Measurements from ENCODE around the gene KRTAP22-2.

The KRTAP22-2 gene

DNA sequence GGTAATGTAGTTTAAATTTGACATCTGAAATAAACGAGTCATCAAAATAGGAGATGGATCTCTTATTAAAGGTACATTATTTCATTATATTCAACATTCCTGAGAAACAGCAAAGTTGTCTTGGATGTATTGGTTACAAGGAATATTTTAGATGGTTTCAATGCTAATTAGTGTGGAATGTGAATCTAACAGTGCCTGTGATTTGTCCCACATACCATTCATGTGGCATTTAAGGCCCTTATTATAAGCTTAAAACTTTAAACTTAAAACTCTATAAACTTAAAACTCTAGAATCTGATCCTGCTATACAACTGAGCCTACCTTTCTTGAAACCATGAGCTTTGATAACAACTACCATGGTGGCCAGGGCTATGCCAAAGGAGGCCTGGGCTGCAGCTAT is 10.6 kb upstream of the KRTAP22-2 start, which contains the start of gene KRTAP22-1:
Gene KRTAP22-1, plus strand, starts transcription at position 301 of the 400 bp plus-strand sequence.
- Histone ChIP-seq H3K36me3 (ENCODE audit: insufficient read depth, insufficient read length, low read length) (no peaks in the 10 kb centered on the region), H3K4me3 (ENCODE audit: insufficient read length, low read depth) (no peak within 1 kb of the TSS), H3K27me3 (ENCODE audit: insufficient read depth, insufficient read length) (no peaks in the 10 kb centered on the region), H3K9me3 (ENCODE audit: insufficient read depth, low read length) (no peaks in the 10 kb centered on the region), H3K9ac (ENCODE audit: insufficient read length, low read depth) (no peak within 1 kb of the TSS), H3K4me1 (ENCODE audit: insufficient read depth, insufficient read length) (no peaks in the 10 kb centered on the region)
- no peak for DNase-seq (ENCODE audit: low read depth, low spot score)
- no peak for TF ChIP-seq YY1 (IDR thresholded peaks at IDR 0.05; ENCODE audit: insufficient read depth, insufficient read length)
- no peak for TF ChIP-seq ZNF274 (IDR thresholded peaks at IDR 0.05; ENCODE audit: low read depth, low read length)
- no peak for TF ChIP-seq SUZ12 (IDR thresholded peaks at IDR 0.05; ENCODE audit: extremely low read depth, insufficient read depth, insufficient read length)

DNA sequence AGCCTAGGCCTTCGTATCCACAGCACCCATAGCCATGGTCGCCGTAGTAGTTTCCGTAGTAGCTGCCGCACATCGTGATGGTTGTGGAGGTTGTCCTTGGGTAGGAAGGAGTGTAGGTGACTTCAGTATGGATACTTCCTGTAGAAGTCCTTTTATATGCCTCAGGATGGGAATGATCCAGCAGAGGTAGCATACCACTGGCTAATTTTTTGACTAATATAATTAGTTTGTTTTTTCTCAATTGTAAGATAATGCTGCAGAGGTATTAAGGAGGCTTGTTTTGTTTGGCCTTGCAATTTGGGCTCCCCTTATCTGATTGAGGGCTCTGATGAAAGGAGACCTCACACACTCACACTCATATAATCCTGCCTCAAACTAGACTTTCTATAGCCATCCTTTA is 8.6 kb upstream of the KRTAP22-2 start, which contains the start of gene KRTAP6-2:
Gene KRTAP6-2, minus strand, starts transcription at position 101 of the 400 bp plus-strand sequence. Its CDS starts 28 bp downstream, at position 73.
- Histone ChIP-seq H3K4me1 (ENCODE audit: insufficient read depth, insufficient read length) (no peaks in the 10 kb centered on the region), H3K9ac (ENCODE audit: insufficient read length, low read depth) (no peak within 1 kb of the TSS), H3K36me3 (ENCODE audit: insufficient read depth, insufficient read length, low read length) (no peaks in the 10 kb centered on the region), H3K9me3 (ENCODE audit: insufficient read depth, low read length) (no peaks in the 10 kb centered on the region), H3K27me3 (ENCODE audit: insufficient read depth, insufficient read length) (no peaks in the 10 kb centered on the region), H3K4me3 (ENCODE audit: insufficient read length, low read depth) (no peak within 1 kb of the TSS)
- TF ChIP-seq SUZ12 (IDR thresholded peaks at IDR 0.05; ENCODE audit: extremely low read depth, insufficient read depth, insufficient read length) (no peak), YY1 (IDR thresholded peaks at IDR 0.05; ENCODE audit: insufficient read depth, insufficient read length) (no peak), ZNF274 (IDR thresholded peaks at IDR 0.05; ENCODE audit: low read depth, low read length) (no peak)
- DNase-seq (ENCODE audit: low read depth, low spot score) = no peak

- no peak for DNase-seq (ENCODE audit: low read depth, low spot score)
- Histone ChIP-seq H3K36me3 (ENCODE audit: insufficient read depth, insufficient read length, low read length) (no peaks in the 10 kb centered on the region), H3K9ac (ENCODE audit: insufficient read length, low read depth) (no peak within 1 kb of the TSS), H3K4me1 (ENCODE audit: insufficient read depth, insufficient read length) (no peaks in the 10 kb centered on the region), H3K4me3 (ENCODE audit: insufficient read length, low read depth) (no peak within 1 kb of the TSS), H3K27me3 (ENCODE audit: insufficient read depth, insufficient read length) (no peaks in the 10 kb centered on the region), H3K9me3 (ENCODE audit: insufficient read depth, low read length) (no peaks in the 10 kb centered on the region)
- TF ChIP-seq SUZ12 (IDR thresholded peaks at IDR 0.05; ENCODE audit: extremely low read depth, insufficient read depth, insufficient read length) (no peak), YY1 (IDR thresholded peaks at IDR 0.05; ENCODE audit: insufficient read depth, insufficient read length) (no peak)
Observed at GRCh38 chr21:30592140-30592539, 1.9 kb upstream of the KRTAP22-2 start, which contains the start of gene KRTAP6-3. Gene KRTAP6-3, plus strand, starts transcription at chr21:30592440. Its CDS starts 6 bp downstream, at chr21:30592446.

DNA sequence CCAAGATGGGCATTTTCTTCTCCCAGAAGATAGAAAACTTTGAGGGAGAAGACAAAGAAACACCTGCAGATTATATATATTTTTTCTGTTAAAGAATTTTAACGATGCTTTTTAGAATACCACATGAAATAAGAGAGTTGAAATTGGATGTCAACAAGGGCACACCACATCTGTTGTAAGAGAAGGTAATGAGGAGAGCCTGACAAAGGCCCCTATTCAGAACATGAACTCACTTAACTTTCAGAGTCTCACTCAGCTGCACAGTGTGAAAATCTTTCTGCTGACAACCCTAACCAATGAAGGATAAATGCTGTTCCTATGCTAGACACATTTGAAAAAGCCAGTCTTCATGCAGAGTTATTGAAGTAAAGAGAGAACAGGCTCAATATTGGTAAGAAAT is 7.3 kb downstream of the KRTAP22-2 start:
- Histone ChIP-seq H3K4me1 (ENCODE audit: insufficient read depth, insufficient read length) (no peaks in the 10 kb centered on the region), H3K9ac (ENCODE audit: insufficient read length, low read depth) (no peak overlapping the region), H3K36me3 (ENCODE audit: insufficient read depth, insufficient read length, low read length) (no peaks in the 10 kb centered on the region), H3K27me3 (ENCODE audit: insufficient read depth, insufficient read length) (no peaks in the 10 kb centered on the region), H3K9me3 (ENCODE audit: insufficient read depth, low read length) (no peaks in the 10 kb centered on the region), H3K4me3 (ENCODE audit: insufficient read length, low read depth) (no peak overlapping the region)
- TF ChIP-seq YY1 (IDR thresholded peaks at IDR 0.05; ENCODE audit: insufficient read depth, insufficient read length) (no peak), SUZ12 (IDR thresholded peaks at IDR 0.05; ENCODE audit: extremely low read depth, insufficient read depth, insufficient read length) (no peak), ZNF274 (IDR thresholded peaks at IDR 0.05; ENCODE audit: low read depth, low read length) (no peak)
- DNase-seq (ENCODE audit: low read depth, low spot score) = no peak

- Histone ChIP-seq H3K4me3 (ENCODE audit: insufficient read length, low read depth) (no peak overlapping the region), H3K9ac (ENCODE audit: insufficient read length, low read depth) (no peak overlapping the region), H3K36me3 (ENCODE audit: insufficient read depth, insufficient read length, low read length) (no peaks in the 10 kb centered on the region), H3K4me1 (ENCODE audit: insufficient read depth, insufficient read length) (no peaks in the 10 kb centered on the region), H3K9me3 (ENCODE audit: insufficient read depth, low read length) (no peaks in the 10 kb centered on the region), H3K27me3 (ENCODE audit: insufficient read depth, insufficient read length) (no peaks in the 10 kb centered on the region)
- no peak for TF ChIP-seq ZNF274 (IDR thresholded peaks at IDR 0.05; ENCODE audit: low read depth, low read length)
- TF ChIP-seq SUZ12 (IDR thresholded peaks at IDR 0.05; ENCODE audit: extremely low read depth, insufficient read depth, insufficient read length) = no peak
- no peak for TF ChIP-seq YY1 (IDR thresholded peaks at IDR 0.05; ENCODE audit: insufficient read depth, insufficient read length)
- DNase-seq (ENCODE audit: low read depth, low spot score) = no peak
Observed at GRCh38 chr21:30580132-30580531, 10.1 kb downstream of the KRTAP22-2 start.

DNA sequence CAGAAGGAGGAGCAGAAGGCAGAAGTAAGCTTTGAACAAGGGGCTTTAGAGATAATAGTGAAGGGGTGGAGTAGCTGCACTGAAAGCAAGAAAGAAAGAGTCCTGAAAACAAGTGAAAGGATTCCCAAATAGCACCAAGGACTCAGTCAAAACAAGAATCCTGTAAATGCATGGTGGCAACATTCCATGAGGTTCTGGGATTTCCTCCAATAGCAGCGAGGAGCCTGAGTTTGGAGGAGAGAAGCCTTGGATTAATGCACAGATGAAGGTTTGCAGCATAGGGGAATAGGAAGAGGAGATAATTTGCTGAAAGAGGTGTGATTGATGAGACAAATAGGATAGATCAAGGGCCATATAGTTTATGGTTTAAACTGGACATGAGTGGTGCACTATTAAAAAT is 10.9 kb downstream of the KRTAP22-2 start:
- Histone ChIP-seq H3K9me3 (ENCODE audit: insufficient read depth, low read length) (no peaks in the 10 kb centered on the region), H3K36me3 (ENCODE audit: insufficient read depth, insufficient read length, low read length) (no peaks in the 10 kb centered on the region), H3K27me3 (ENCODE audit: insufficient read depth, insufficient read length) (no peaks in the 10 kb centered on the region), H3K9ac (ENCODE audit: insufficient read length, low read depth) (no peak overlapping the region), H3K4me3 (ENCODE audit: insufficient read length, low read depth) (no peak overlapping the region), H3K4me1 (ENCODE audit: insufficient read depth, insufficient read length) (no peaks in the 10 kb centered on the region)
- DNase-seq (ENCODE audit: low read depth, low spot score) = peak; percentile 16
- TF ChIP-seq YY1 (IDR thresholded peaks at IDR 0.05; ENCODE audit: insufficient read depth, insufficient read length) = no peak
- TF ChIP-seq SUZ12 (IDR thresholded peaks at IDR 0.05; ENCODE audit: extremely low read depth, insufficient read depth, insufficient read length) = no peak
- TF ChIP-seq ZNF274 (IDR thresholded peaks at IDR 0.05; ENCODE audit: low read depth, low read length) = no peak

- no peak overlapping the region for H3K9ac ChIP-seq (ENCODE audit: insufficient read length, low read depth)
- H3K9me3 ChIP-seq (ENCODE audit: insufficient read depth, low read length) = no peaks in the 10 kb centered on the region
- H3K27me3 ChIP-seq (ENCODE audit: insufficient read depth, insufficient read length) = no peaks in the 10 kb centered on the region
- H3K36me3 ChIP-seq (ENCODE audit: insufficient read depth, insufficient read length, low read length) = no peaks in the 10 kb centered on the region
- no peak for DNase-seq (ENCODE audit: low read depth, low spot score)
- H3K4me3 ChIP-seq (ENCODE audit: insufficient read length, low read depth) = no peak overlapping the region
- H3K4me1 ChIP-seq (ENCODE audit: insufficient read depth, insufficient read length) = no peaks in the 10 kb centered on the region
- no peak for TF ChIP-seq YY1 (IDR thresholded peaks at IDR 0.05; ENCODE audit: insufficient read depth, insufficient read length)
- TF ChIP-seq SUZ12 (IDR thresholded peaks at IDR 0.05; ENCODE audit: extremely low read depth, insufficient read depth, insufficient read length) = no peak
- TF ChIP-seq ZNF274 (IDR thresholded peaks at IDR 0.05; ENCODE audit: low read depth, low read length) = no peak
Observed at GRCh38 chr21:30577766-30578165, 12.4 kb downstream of the KRTAP22-2 start.
